Measurements from ENCODE around the gene DNAJB6. TPM values are rescaled to one million over a fixed set of nuclear protein-coding genes. Genes with fewer than 3 reads are reported as not detected.

DNAJB6 gene
- total RNA-seq, result 60.5 and 71.2 TPM in 2 replicates

DNA sequence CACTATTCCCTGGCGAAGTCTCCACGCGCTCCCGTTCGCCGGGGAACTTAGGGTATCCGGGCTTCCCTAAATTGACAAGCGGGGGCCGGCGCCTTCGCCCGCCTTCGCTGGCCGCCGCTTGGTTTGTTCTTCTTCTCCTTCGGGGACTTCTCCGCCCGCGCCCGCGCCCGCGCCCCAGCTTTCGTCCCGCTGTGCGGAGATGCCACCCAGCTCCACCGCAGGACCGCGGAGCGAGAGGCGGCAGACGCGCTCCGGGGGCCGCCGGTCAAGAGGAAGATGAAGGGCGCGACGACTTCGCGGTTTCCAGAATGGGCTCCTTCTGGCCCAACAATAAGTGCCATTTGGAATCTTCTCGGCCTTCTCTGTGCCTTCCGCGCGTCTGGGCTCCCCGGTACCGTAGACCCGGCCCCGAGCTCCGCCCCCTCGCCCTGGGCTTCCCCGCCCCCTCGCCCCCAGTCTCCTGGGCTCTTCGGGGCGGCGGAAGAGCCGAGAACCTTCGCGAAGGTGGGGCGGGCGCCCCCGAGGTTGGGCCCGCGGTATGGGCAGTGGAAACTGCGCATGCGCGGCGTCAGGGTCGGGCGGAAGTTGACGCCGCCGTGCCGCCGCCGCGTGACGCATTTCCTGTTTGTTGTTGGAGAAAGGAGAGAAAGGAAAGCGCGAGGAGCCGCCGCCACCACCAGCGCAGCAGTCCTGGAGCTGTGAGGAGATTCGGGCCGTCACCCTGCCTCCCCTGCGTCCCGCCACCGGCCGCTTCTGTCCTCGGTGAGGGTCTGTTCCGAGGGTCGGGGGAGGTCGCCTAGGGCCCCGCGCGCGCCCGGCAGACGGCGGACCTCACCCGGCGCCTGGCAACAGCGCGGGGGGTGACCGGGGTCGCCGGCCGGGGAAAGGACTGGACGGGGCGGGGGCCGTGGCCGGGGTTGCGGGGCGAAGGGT is at the start of gene DNAJB6:
Gene DNAJB6, plus strand, starts transcription at position 622 of the 933 bp plus-strand sequence. CDS start 21,569 bp downstream, outside the sequence.

Other genes with a start within 250 kb of the DNAJB6 start
- gene UBE3C, start 198.1 kb upstream of the DNAJB6 start, total RNA-seq, result 37.3 and 49.9 TPM in 2 replicates

Data from cardiac ventricle fibroblast (primary cell).